IPS-15b (cell line): ENCODE results near the gene SPAG6.

Experiments used
- H3K27me3 ChIP-seq: one replicate; pipeline ENCODE4 v1.6.1; 2013; ENCODE audit warnings: low read length; ENCODE audit not compliant: control insufficient read depth, insufficient read depth
- H3K36me3 ChIP-seq: one replicate; pipeline ENCODE4 v1.6.1; 2013; ENCODE audit warnings: low read length; ENCODE audit not compliant: control insufficient read depth, insufficient read depth
- H3K4me1 ChIP-seq: one replicate; pipeline ENCODE4 v1.6.1; 2013; ENCODE audit warnings: mild to moderate bottlenecking, low read length; ENCODE audit not compliant: control insufficient read depth, insufficient read depth
- H3K4me3 ChIP-seq: one replicate; pipeline ENCODE4 v1.5.1; 2013; ENCODE audit warnings: low read depth, low read length
- H3K9ac ChIP-seq: one replicate; pipeline ENCODE4 v1.6.1; 2013; ENCODE audit warnings: low read depth, mild to moderate bottlenecking, low read length
- H3K9me3 ChIP-seq: one replicate; pipeline ENCODE4 v1.6.1; 2013; ENCODE audit warnings: mild to moderate bottlenecking, low read length; ENCODE audit not compliant: control insufficient read depth, insufficient read depth

Gene SPAG6

DNA sequence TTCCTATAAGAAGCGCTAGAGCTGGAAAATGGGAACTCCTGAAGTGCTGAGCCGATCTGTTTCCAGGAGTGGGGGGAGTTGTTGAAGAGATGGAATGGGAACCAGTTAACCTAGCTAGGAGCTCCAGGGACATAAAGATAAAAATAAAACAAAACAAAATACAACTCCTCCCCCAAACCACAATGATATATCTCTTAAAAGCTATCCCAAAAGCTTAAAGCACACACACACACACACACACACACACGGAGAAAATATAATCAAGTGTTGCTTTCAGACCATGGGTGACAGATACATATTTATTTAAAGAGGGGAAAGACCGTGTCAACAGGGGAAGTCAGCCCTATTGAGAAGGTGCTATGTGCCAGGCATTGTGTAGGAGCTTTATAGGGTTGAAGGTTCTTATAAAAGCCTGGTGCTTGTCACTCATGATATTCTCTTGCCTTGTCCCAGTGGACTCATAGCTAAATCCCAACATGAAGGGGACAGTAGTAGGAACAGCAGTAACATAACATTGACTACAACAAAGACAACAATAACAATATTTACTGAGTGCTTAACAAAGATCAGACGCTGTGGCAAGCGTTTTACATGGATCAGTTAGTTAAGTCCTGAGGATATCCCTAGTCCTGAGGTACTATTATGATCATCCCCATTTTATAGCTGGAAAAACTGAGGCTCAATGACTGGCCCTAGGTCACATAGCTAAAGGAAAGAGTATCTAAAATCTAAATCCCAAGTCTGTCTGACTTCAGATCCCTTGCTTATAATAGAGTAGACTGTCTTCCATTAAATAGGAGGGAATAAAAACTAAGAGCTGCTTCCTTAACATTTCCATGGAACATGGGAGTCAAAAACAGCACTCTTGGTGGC, 115.5 kb downstream of the SPAG6 start:
- H3K9me3 ChIP-seq, result no peaks in the 10 kb centered on the region
- H3K4me3 ChIP-seq, result no peak overlapping the region
- H3K36me3 ChIP-seq, result no peaks in the 10 kb centered on the region
- H3K27me3 ChIP-seq, result no peaks in the 10 kb centered on the region
- H3K4me1 ChIP-seq, result no peaks in the 10 kb centered on the region
- H3K9ac ChIP-seq, result no peak overlapping the region

- Histone ChIP-seq H3K4me1 (no peaks in the 10 kb centered on the region), H3K4me3 (no peak overlapping the region), H3K27me3 (no peaks in the 10 kb centered on the region), H3K36me3 (no peaks in the 10 kb centered on the region), H3K9me3 (no peaks in the 10 kb centered on the region), H3K9ac (no peak overlapping the region)
These were observed 116.6 kb downstream of the SPAG6 start for GRCh38 chr10:22461891-22462290.

DNA sequence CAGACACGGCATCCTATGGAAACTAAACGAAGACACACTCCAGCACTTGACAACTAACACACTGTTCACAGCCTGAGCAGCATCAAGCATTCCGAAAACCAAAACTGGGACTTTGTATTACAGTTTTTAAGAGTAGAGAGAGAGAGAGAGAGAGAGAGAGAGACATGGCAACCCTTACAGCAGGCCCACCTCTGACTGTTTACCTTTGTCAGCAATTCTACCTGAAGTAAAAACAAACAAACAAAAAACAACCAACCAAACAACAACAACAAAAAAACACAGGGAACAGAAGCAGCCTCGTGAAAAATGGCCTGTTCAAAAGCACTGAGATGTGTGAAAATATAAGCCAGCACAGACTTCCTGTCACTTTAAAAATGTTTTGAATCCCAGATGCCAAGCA, 118.0 kb downstream of the SPAG6 start:
- Histone ChIP-seq H3K9ac (no peak overlapping the region), H3K4me3 (no peak overlapping the region), H3K36me3 (no peaks in the 10 kb centered on the region), H3K9me3 (no peaks in the 10 kb centered on the region), H3K27me3 (no peaks in the 10 kb centered on the region), H3K4me1 (no peaks in the 10 kb centered on the region)

DNA sequence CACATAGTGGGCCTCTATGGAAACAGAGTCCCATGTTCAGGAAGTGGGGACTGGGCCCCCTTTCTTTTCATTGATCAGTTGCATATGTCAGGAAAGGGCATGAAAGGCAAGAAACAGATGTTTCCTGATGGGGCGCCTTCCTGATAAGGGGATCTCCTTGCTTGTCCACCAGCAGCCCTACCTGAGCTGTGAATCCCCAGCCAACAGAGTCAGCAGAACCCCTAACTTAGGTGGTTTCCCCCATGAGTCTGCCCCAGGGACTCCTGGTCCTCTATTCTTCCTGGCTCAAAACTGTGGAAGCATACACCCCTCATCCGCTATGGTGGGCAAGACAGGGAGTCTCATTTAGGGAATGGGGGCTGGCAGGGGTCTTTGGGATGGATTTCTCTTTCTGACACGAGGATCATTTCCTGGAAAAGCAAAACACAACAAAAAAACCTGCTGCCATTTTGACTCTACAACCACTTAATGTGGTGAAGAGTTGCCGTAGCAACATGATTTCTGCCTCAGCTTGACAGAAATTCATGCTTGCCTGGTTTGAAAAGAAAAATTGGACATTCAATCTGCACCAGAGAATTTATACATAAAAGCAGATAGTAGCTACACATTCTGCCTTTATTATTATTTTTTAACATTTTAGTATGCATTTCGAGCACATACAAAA, 119.8 kb downstream of the SPAG6 start:
- H3K36me3 ChIP-seq, result no peaks in the 10 kb centered on the region
- peaks cover 7% of the 10 kb centered on the region for H3K27me3 ChIP-seq
- H3K4me3 ChIP-seq, result no peak overlapping the region
- H3K9ac ChIP-seq, result no peak overlapping the region
- H3K4me1 ChIP-seq, result no peaks in the 10 kb centered on the region
- no peaks in the 10 kb centered on the region for H3K9me3 ChIP-seq

GRCh38 chr10:22466763-22467334, 121.6 kb downstream of the SPAG6 start:
- H3K36me3 ChIP-seq, result no peaks in the 10 kb centered on the region
- no peak overlapping the region for H3K4me3 ChIP-seq
- H3K9ac ChIP-seq, result no peak overlapping the region
- H3K4me1 ChIP-seq, result no peaks in the 10 kb centered on the region
- no peaks in the 10 kb centered on the region for H3K9me3 ChIP-seq
- peaks cover 18% of the 10 kb centered on the region for H3K27me3 ChIP-seq
